ENCODE data around the gene HDLBP. TPM values are rescaled to one million over a fixed set of nuclear protein-coding genes. Genes with fewer than 3 reads are reported as not detected.

Gene HDLBP
- total RNA-seq, 1 donor from 2014 or later, result 989 TPM

DNA sequence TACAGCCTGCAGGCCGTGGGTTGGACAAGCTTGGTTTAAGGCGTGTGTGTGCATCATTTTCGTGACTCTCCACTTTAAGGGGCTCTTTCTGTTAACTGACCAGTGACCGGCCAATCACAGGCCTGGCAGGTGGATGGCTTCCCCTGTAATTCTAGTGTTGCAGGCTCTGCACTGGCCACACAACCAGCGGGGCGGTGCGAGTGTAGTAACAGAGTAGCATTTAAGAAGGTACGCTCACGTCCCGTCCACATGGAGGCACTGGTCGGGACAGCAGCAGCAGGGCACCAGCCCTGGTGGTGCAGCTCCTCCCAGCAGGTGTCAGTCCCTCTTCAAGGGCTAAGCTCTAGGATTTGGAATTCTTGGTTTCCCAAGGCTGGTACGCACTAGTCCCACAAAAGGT is 135.0 kb downstream of the HDLBP start:
- Mint-ChIP-seq H3K36me3 (ENCODE audit: low read depth) (peaks cover 5% of the 10 kb centered on the region), H3K4me1 (ENCODE audit: low read depth) (no peaks in the 10 kb centered on the region), H3K27me3 (ENCODE audit: low read depth) (no peaks in the 10 kb centered on the region), H3K4me3 (ENCODE audit: unreplicated experiment) (no peak overlapping the region), H3K9me3 (ENCODE audit: low read depth) (no peaks in the 10 kb centered on the region), H3K27ac (ENCODE audit: unreplicated experiment) (no peak overlapping the region)
- TF ChIP-seq, protein P1, sequence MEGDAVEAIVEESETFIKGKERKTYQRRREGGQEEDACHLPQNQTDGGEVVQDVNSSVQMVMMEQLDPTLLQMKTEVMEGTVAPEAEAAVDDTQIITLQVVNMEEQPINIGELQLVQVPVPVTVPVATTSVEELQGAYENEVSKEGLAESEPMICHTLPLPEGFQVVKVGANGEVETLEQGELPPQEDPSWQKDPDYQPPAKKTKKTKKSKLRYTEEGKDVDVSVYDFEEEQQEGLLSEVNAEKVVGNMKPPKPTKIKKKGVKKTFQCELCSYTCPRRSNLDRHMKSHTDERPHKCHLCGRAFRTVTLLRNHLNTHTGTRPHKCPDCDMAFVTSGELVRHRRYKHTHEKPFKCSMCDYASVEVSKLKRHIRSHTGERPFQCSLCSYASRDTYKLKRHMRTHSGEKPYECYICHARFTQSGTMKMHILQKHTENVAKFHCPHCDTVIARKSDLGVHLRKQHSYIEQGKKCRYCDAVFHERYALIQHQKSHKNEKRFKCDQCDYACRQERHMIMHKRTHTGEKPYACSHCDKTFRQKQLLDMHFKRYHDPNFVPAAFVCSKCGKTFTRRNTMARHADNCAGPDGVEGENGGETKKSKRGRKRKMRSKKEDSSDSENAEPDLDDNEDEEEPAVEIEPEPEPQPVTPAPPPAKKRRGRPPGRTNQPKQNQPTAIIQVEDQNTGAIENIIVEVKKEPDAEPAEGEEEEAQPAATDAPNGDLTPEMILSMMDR (IDR thresholded peaks at IDR 0.05), result no peak
- peak; percentile 74 for DNase-seq (ENCODE audit: low spot score)

DNA sequence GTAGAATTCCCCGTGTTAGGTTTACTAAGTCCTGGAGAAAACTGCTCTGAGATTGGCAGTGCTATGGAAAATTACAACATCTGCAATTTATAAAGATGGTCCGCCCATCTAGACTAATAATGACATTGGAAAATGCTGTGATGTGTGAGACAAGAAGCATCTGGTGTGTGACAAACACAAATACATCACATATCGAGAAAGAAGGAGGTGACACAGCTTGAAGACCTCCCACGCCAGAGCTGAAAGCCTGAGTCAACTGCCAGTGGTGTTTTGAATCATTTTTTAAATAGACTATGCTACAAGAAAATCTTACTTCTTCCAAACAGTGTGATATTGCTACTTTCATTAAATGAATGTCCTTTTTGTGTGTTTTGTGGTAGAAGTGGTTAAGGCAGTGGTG is 135.6 kb downstream of the HDLBP start:
- Mint-ChIP-seq H3K4me3 (ENCODE audit: unreplicated experiment) (no peak overlapping the region), H3K27ac (ENCODE audit: unreplicated experiment) (no peak overlapping the region), H3K4me1 (ENCODE audit: low read depth) (no peaks in the 10 kb centered on the region), H3K27me3 (ENCODE audit: low read depth) (no peaks in the 10 kb centered on the region), H3K9me3 (ENCODE audit: low read depth) (no peaks in the 10 kb centered on the region), H3K36me3 (ENCODE audit: low read depth) (peaks cover 10% of the 10 kb centered on the region)
- TF ChIP-seq, protein P1 (IDR thresholded peaks at IDR 0.05), result no peak
- DNase-seq (ENCODE audit: low spot score), result no peak

DNA sequence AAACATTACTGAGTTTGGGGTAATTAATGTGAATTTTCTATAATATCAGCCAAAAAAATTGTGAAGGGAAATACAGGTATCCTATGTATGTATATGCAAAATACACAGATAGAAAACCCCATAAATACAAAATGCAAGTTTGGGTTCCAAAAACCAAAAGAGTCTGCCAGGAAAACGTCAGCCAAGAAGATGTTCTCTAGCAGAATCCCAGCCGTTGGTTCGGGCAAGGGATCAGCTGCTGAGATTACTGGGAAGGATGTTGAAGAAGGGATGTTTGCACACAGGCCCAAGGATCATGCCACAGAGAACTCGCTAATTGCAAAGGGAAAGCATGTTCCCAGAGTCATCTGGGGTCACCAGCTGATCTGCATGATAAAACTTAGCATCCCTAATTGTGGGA is 136.5 kb downstream of the HDLBP start:
- H3K9me3 Mint-ChIP-seq (ENCODE audit: low read depth), result no peaks in the 10 kb centered on the region
- H3K4me1 Mint-ChIP-seq (ENCODE audit: low read depth), result no peaks in the 10 kb centered on the region
- H3K27ac Mint-ChIP-seq (ENCODE audit: unreplicated experiment), result no peak overlapping the region
- no peaks in the 10 kb centered on the region for H3K27me3 Mint-ChIP-seq (ENCODE audit: low read depth)
- TF ChIP-seq, protein P1 (IDR thresholded peaks at IDR 0.05), result no peak
- H3K36me3 Mint-ChIP-seq (ENCODE audit: low read depth), result peaks cover 11% of the 10 kb centered on the region
- no peak overlapping the region for H3K4me3 Mint-ChIP-seq (ENCODE audit: unreplicated experiment)
- DNase-seq (ENCODE audit: low spot score), result no peak

DNA sequence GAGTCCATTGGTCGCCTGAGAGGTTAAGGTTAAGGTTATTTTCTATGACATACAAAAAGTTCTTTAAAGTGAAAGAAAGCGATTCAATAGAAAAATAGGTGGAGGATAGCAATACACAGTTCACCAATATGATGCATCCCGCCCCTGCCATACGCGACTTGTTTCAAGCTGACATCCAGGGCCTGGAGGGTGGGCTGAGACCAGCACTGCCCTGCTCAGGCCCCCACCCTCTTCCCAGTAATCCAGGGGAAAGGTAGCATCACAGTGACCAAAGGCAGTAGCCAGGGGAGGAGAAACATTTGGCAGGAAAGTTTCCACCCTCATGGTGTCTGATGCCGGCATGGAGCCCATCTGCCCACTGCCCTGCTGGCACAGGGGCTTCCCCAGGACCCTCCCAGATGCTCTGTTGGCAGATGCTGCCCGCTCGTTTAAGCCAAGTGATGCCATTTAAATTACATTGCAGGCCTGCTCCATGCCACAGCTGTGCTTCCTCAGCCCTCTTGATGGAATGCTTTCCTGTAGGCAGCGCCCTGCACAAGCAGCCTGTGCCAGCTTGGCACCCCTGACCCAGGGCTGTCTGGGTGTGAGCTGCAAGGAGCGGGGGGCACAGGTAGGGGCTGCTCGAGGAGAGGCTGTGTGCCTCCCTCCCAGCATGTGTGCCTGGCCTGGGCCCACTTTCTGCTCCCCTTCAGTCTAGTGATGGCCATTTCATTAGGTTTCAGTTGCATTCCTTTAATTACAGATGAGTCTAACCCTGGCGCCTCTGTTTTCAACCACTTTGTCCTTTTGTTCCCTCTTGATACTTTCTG is 137.7 kb downstream of the HDLBP start:
- no peak overlapping the region for H3K27ac Mint-ChIP-seq (ENCODE audit: unreplicated experiment)
- peak; percentile 72 for DNase-seq (ENCODE audit: low spot score)
- no peaks in the 10 kb centered on the region for H3K4me1 Mint-ChIP-seq (ENCODE audit: low read depth)
- no peaks in the 10 kb centered on the region for H3K9me3 Mint-ChIP-seq (ENCODE audit: low read depth)
- H3K27me3 Mint-ChIP-seq (ENCODE audit: low read depth), result no peaks in the 10 kb centered on the region
- peaks cover 17% of the 10 kb centered on the region for H3K36me3 Mint-ChIP-seq (ENCODE audit: low read depth)
- no peak overlapping the region for H3K4me3 Mint-ChIP-seq (ENCODE audit: unreplicated experiment)
- TF ChIP-seq, protein P1 (IDR thresholded peaks at IDR 0.05), result no peak

Other genes starting within 250 kb of the HDLBP start
- 21.5 to 34.1 TPM (median 22.6 TPM) in 3 replicates for gene MTERF4, start 213.4 kb downstream of the HDLBP start, total RNA-seq
- gene PASK, start 166.2 kb downstream of the HDLBP start, total RNA-seq, result 4.4 to 13.8 TPM (median 4.5 TPM) in 3 replicates
- gene PPP1R7, start 165.2 kb downstream of the HDLBP start, total RNA-seq, result 43.1 to 54.2 TPM (median 44.3 TPM) in 3 replicates
- gene ANO7, start 127.0 kb downstream of the HDLBP start, total RNA-seq, result 0.48 to 2.2 TPM (median 1.5 TPM) in 3 replicates
- 447 to 542 TPM (median 465 TPM) in 3 replicates for gene SEPTIN2, start 253 bp upstream of the HDLBP start, total RNA-seq
- 54.0 to 57.1 TPM (median 56.0 TPM) in 3 replicates for gene FARP2, start 40.6 kb upstream of the HDLBP start, total RNA-seq
- gene STK25, start 192.9 kb upstream of the HDLBP start, total RNA-seq, result 158 to 174 TPM (median 169 TPM) in 3 replicates
- 28.5 to 46.8 TPM (median 44.6 TPM) in 3 replicates for gene BOK, start 243.1 kb upstream of the HDLBP start, total RNA-seq

All from chondrocyte (in vitro differentiated cells).